Activated CD8-positive, alpha-beta memory T cell treated with anti-CD3 and anti-CD28 coated beads, Interleukin-2, amount 50 U/mL, for 24 hours (primary cell): ENCODE data around the gene AP4M1.

Source experiments
- DNase-seq: peaks from one replicate; pipeline ENCODE4 v3.0.0-alpha.2; 2020; ENCODE audit errors: extremely low read depth

The AP4M1 gene

GRCh38 chr7:100085515-100085914 is 15.9 kb upstream of the AP4M1 start:
- no peak for DNase-seq

GRCh38 chr7:100087055-100087750 is 14.2 kb upstream of the AP4M1 start:
- no peak for DNase-seq

GRCh38 chr7:100088095-100088620 is 13.3 kb upstream of the AP4M1 start:
- no peak for DNase-seq

GRCh38 chr7:100088621-100089457 is 12.6 kb upstream of the AP4M1 start, which contains the start of gene COPS6:
Gene COPS6 (plus strand): TSS chr7:100088969. CDS start chr7:100088991, 22 bp downstream.
- peak; percentile 59 for DNase-seq

GRCh38 chr7:100089458-100090196 is 11.8 kb upstream of the AP4M1 start:
- DNase-seq: no peak

- DNase-seq: no peak
Measured at GRCh38 chr7:100090527-100091410, 10.7 kb upstream of the AP4M1 start.

GRCh38 chr7:100091411-100092181 is 9.8 kb upstream of the AP4M1 start:
- DNase-seq: no peak

GRCh38 chr7:100093054-100093453 is 8.4 kb upstream of the AP4M1 start:
- DNase-seq: no peak

GRCh38 chr7:100093498-100093897 is 7.9 kb upstream of the AP4M1 start:
- DNase-seq: no peak

GRCh38 chr7:100093925-100094486 is 7.4 kb upstream of the AP4M1 start:
- no peak for DNase-seq

- DNase-seq: no peak
Measured at GRCh38 chr7:100095289-100095688, 6.2 kb upstream of the AP4M1 start.

GRCh38 chr7:100095704-100096103 is 5.7 kb upstream of the AP4M1 start:
- no peak for DNase-seq

GRCh38 chr7:100098913-100099312 is 2.5 kb upstream of the AP4M1 start:
- no peak for DNase-seq

GRCh38 chr7:100099452-100099851 is 2.0 kb upstream of the AP4M1 start:
- DNase-seq: no peak

GRCh38 chr7:100100420-100101015 is 925 bp upstream of the AP4M1 start:
- DNase-seq: peak; percentile 63

- DNase-seq: no peak
Measured at GRCh38 chr7:100102950-100103840, 1.8 kb downstream of the AP4M1 start.

GRCh38 chr7:100105534-100105933 is 4.1 kb downstream of the AP4M1 start:
- DNase-seq: no peak

GRCh38 chr7:100106633-100107032 is 5.2 kb downstream of the AP4M1 start:
- no peak for DNase-seq
